Mucosa of descending colon (tissue), 3 donors: ENCODE measurements around the gene FAU. TPM values are rescaled to one million over a fixed set of nuclear protein-coding genes. Genes with fewer than 3 reads are reported as not detected.

Experiments used
- ATAC-seq: fragments of 200-7000 bp; cut with Tn5 transposase; one replicate; pipeline ENCODE4 v1.9.1; 2020; ENCODE audit warnings: mild to moderate bottlenecking, moderate library complexity
- DNase-seq, 3 donors: peaks; one replicate each; pipeline ENCODE4 v3.0.0-alpha.2; 2020
- H3K36me3 ChIP-seq: fragments of 200-600 bp; one replicate; pipeline ENCODE4 v1.8.0; 2021; ENCODE audit warnings: low read depth, mild to moderate bottlenecking
- H3K4me1 ChIP-seq: fragments of 200-600 bp; one replicate; pipeline ENCODE4 v1.8.0; 2021; ENCODE audit warnings: low read depth, mild to moderate bottlenecking
- H3K4me3 ChIP-seq: fragments of 200-600 bp; one replicate; pipeline ENCODE4 v1.8.0; 2021; ENCODE audit warnings: mild to moderate bottlenecking
- H3K9me3 ChIP-seq: fragments of 200-600 bp; one replicate; pipeline ENCODE4 v1.8.0; 2021; ENCODE audit warnings: mild to moderate bottlenecking
- intact Hi-C, 2 donors: fragments of 100-400 bp; cut with DNase I in 1 of 2; cut with micrococcal nuclease in 1 of 2; formaldehyde crosslinking; loops; one replicate each; pipeline versions ENCODE4 v1.11.0 to v1.11.1; 2022; cut with DNase I, micrococcal nuclease
- total RNA-seq, 3 donors: library from RNA; stranded (reverse); fragmentation: NEBNext Ultra II Directional in 2 of 3; extraction: Animal tissue kit (Norgen Biotek cat#: 25700) in 2 of 3; gene quantifications; one replicate each; pipeline versions ENCODE4 v1.2.1 to v1.2.4, GENCODE V29; 2021 to 2023
- TF ChIP-seq, protein P1 (sequence below): fragments of 200-600 bp; IDR thresholded peaks from one replicate; pipeline ENCODE4 v1.8.0; 2022; ENCODE audit warnings: antibody characterized with exemption, mild to moderate bottlenecking
- donor health status: DM: no; HTN: no; CAD: no; lungs with moderate emphysema.
- donor health status: DM: no; HTN: no; CAD: no.
- donor health status: DM: no; HTN: yes; CAD: no.

FAU gene
- total RNA-seq, 3 donors from 2014 or later = 680 to 873 (median 705) TPM

DNA sequence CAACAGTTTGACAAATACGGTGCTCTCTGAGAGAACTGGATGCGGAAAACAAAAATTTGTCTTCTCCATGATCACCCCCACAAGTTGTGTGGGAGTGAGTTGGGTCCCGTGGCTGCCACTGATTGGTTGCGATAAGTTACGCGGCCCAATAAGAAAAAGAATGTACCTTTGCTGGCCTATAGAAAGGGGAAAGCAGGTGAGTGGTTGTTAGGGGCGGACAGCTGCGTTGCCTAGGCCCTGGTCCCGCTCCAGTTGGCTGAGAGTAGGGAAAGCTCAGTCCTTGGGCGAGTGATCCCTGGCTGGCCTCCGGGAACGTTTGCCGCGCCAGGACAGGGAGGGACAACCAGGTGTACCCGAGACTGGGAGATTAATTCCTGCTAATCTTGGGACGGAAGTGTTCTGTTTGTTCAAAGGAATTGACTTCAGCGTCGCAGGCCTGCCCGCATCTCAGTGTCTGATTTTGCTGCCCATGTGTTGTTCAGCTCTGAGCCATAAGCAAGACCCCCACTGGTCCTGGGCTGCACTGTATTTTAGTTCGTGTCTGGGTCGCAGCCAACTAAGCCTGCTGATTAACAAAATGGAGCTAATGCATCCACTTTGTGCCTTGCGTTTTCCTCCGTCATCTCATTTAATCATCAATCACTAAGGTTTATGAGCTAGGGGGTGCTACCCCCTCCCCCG lies 13.2 kb upstream of the FAU start:
- ATAC-seq = peak; percentile 82
- intact Hi-C loops = no loop called here
- peaks cover 14% of the 10 kb centered on the region for H3K36me3 ChIP-seq
- TF ChIP-seq, protein P1, sequence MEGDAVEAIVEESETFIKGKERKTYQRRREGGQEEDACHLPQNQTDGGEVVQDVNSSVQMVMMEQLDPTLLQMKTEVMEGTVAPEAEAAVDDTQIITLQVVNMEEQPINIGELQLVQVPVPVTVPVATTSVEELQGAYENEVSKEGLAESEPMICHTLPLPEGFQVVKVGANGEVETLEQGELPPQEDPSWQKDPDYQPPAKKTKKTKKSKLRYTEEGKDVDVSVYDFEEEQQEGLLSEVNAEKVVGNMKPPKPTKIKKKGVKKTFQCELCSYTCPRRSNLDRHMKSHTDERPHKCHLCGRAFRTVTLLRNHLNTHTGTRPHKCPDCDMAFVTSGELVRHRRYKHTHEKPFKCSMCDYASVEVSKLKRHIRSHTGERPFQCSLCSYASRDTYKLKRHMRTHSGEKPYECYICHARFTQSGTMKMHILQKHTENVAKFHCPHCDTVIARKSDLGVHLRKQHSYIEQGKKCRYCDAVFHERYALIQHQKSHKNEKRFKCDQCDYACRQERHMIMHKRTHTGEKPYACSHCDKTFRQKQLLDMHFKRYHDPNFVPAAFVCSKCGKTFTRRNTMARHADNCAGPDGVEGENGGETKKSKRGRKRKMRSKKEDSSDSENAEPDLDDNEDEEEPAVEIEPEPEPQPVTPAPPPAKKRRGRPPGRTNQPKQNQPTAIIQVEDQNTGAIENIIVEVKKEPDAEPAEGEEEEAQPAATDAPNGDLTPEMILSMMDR = no peak
- peaks cover 22% of the 10 kb centered on the region for H3K4me1 ChIP-seq
- H3K9me3 ChIP-seq = no peaks in the 10 kb centered on the region
- H3K4me3 ChIP-seq = peak overlapping the region; percentile 92
- DNase-seq = peak; percentile 93 to 96 (median 94)

DNA sequence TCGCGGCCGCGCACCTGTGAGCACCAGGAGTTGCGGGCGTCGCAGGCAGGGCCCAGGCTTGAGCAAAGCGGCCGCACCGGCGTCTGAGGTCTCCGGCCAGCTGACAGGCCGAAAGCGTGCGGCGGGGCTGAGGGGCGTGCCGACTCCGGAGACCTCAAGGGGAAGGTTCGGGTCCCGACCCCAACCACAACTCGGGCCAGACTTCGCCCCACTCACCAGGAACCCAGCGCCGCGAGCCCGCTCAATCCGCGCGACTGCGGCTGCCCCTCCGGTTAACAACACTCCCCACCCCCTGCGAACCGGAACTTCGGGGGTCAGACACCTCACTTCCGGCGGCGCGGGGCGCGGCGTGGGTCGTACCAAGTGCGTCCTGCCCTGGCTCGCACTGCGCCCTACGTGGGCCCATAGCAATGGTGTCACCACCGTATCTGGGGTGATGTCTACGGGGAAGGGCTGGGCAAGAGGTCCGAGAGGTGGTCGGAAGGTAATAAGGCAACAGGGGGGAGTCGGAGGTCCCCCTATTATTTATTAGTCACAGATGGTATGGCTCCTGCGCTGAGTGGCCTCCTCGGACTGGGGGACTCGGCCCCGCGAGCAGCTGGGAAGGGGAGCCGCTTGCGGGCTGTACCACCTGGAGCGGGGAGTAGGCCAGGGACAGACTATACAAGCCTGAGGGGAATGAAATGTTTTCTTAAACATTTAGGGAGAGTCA lies 12.5 kb upstream of the FAU start, which contains the start of gene SYVN1:
SYVN1 (minus strand) TSS at position 280 of the 712 bp plus-strand sequence. CDS start 918 bp downstream, outside the sequence.
- peak; percentile 83 for ATAC-seq
- peaks cover 22% of the 10 kb centered on the region for H3K4me1 ChIP-seq
- TF ChIP-seq, protein P1 = no peak
- H3K9me3 ChIP-seq = no peaks in the 10 kb centered on the region
- H3K4me3 ChIP-seq = peak within 1 kb of the TSS; percentile 92
- DNase-seq = peak; percentile 95 to 96 (median 95)
- intact Hi-C loops = no loop called here
- H3K36me3 ChIP-seq = peaks cover 20% of the 10 kb centered on the region

GRCh38 chr11:65133724-65134123 lies 11.8 kb upstream of the FAU start:
- DNase-seq (peak in 2 of 3 donors; percentile 54 to 72), ATAC-seq (no peak)
- no peaks in the 10 kb centered on the region for H3K9me3 ChIP-seq
- peak overlapping the region; percentile 92 for H3K4me3 ChIP-seq
- peaks cover 22% of the 10 kb centered on the region for H3K36me3 ChIP-seq
- TF ChIP-seq, protein P1 = no peak
- H3K4me1 ChIP-seq = peaks cover 22% of the 10 kb centered on the region
- intact Hi-C loops = no loop called here

DNA sequence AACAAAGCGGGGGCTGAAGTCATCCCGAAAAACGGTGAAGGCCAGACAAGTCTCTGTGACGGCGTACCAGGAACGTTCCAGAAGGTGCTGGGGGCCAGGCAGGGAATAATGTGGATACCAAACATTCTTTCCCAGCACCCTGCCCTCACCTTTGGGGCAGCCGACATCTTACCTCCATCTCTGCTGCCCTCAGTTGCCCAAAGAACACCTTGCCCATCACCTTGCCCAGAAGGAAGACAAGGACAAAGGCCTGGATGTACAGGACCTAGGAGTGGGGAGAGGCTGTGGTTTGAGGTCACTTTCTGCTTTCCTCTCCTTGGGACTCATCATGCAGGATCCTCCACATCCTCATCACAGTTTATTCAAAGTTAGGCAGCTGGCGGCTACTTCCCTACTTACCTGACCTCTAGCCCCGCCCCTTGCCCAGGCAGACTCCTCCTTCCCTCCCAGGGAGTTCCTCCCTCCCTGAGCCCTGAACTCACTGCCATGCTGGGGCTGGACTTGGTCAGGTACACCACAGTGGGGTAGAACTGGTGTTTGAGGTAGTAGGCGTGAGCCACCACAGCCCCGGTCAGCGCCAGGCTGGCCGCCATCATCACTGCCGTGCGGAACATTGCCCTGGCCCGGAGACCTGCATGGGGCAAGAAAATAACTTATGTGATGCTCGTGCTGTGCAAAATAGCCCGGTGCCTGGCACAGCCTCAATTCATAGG lies 11.2 kb upstream of the FAU start:
- intact Hi-C loops = no loop called here
- ATAC-seq = peak; percentile 51
- no peaks in the 10 kb centered on the region for H3K9me3 ChIP-seq
- H3K4me3 ChIP-seq = peak overlapping the region; percentile 92
- H3K36me3 ChIP-seq = peaks cover 22% of the 10 kb centered on the region
- peaks cover 22% of the 10 kb centered on the region for H3K4me1 ChIP-seq
- DNase-seq = peak; percentile 89 to 94 (median 91)
- TF ChIP-seq, protein P1 = no peak

GRCh38 chr11:65132238-65132987 lies 10.5 kb upstream of the FAU start:
- Histone ChIP-seq H3K4me3 (no peak overlapping the region), H3K4me1 (peaks cover 22% of the 10 kb centered on the region), H3K36me3 (peaks cover 22% of the 10 kb centered on the region), H3K9me3 (no peaks in the 10 kb centered on the region)
- TF ChIP-seq, protein P1 = no peak
- intact Hi-C loops = no loop called here
- no peak for ATAC-seq
- peak in 2 of 3 donors; percentile 42 to 68 for DNase-seq
